Measurements from ENCODE around the gene AARSD1.
"Not testable (repeated sequence)": the region's sequence is repeated elsewhere in the genome, so short reads cannot be mapped to it uniquely, and the experiment has no call there.

AARSD1 gene

GRCh38 chr17:42982266-42982665 lies 18.0 kb upstream of the AARSD1 start:
- peaks cover 5% of the 10 kb centered on the region for H3K79me2 ChIP-seq (ENCODE audit: control insufficient read depth, insufficient read depth, low read length)
- no peak overlapping the region for H3K4me3 ChIP-seq (ENCODE audit: low read length)
- no peak overlapping the region for H4K8ac ChIP-seq (ENCODE audit: low read depth, low read length)

GRCh38 chr17:42980766-42981397 lies 16.6 kb upstream of the AARSD1 start:
- Histone ChIP-seq H3K23ac (ENCODE audit: low read length) (peak overlapping the region; percentile 24), H4K8ac (ENCODE audit: low read depth, low read length) (no peak overlapping the region), H2BK15ac (replicated peaks; ENCODE audit: low read depth) (no peak overlapping the region), H3K4ac (ENCODE audit: low read depth, low read length) (no peak overlapping the region), H2BK120ac (ENCODE audit: low read depth, low read length) (no peak overlapping the region), H3K27me3 (ENCODE audit: insufficient read depth, low read length, poor library complexity) (no peaks in the 10 kb centered on the region), H3K4me1 (ENCODE audit: control insufficient read depth, low read depth, low read length) (peaks cover 1% of the 10 kb centered on the region), H3K4me2 (ENCODE audit: low read length) (peak overlapping the region; percentile 14), H2BK5ac (ENCODE audit: low read length) (no peak overlapping the region), H3K36me3 (ENCODE audit: control insufficient read depth, insufficient read depth, low read length) (no peaks in the 10 kb centered on the region), H3K18ac (ENCODE audit: low read length) (peak overlapping the region; percentile 34), H2AK5ac (ENCODE audit: low read length) (no peak overlapping the region), H3K9ac (ENCODE audit: low read length) (peak overlapping the region; percentile 45), H3K56ac (ENCODE audit: low read length) (peak overlapping the region; percentile 91), H3K27ac (ENCODE audit: low read depth, low read length) (peak overlapping the region; percentile 80), H3K4me3 (ENCODE audit: low read length) (peak overlapping the region; percentile 9), H3K79me1 (ENCODE audit: low read length) (peaks cover 5% of the 10 kb centered on the region), H4K5ac (ENCODE audit: low read length) (no peak overlapping the region), H3K79me2 (ENCODE audit: control insufficient read depth, insufficient read depth, low read length) (peaks cover 5% of the 10 kb centered on the region)
- peak; percentile 82 for DNase-seq
- WGBS (ENCODE audit: extremely low coverage, insufficient coverage, low lambda C conversion rate): no CpG with 5 or more reads among the region's 67 CpGs

More at GRCh38 chr17:42982266-42982665, 18.0 kb upstream of the AARSD1 start:
- Histone ChIP-seq H2BK120ac (ENCODE audit: low read depth, low read length) (no peak overlapping the region), H3K27ac (ENCODE audit: low read depth, low read length) (no peak overlapping the region), H3K9ac (ENCODE audit: low read length) (no peak overlapping the region), H2BK5ac (ENCODE audit: low read length) (no peak overlapping the region), H2AK5ac (ENCODE audit: low read length) (no peak overlapping the region), H3K27me3 (ENCODE audit: insufficient read depth, low read length, poor library complexity) (no peaks in the 10 kb centered on the region), H3K4me1 (ENCODE audit: control insufficient read depth, low read depth, low read length) (peaks cover 1% of the 10 kb centered on the region), H3K79me1 (ENCODE audit: low read length) (peaks cover 5% of the 10 kb centered on the region), H3K56ac (ENCODE audit: low read length) (no peak overlapping the region), H3K18ac (ENCODE audit: low read length) (no peak overlapping the region), H4K5ac (ENCODE audit: low read length) (no peak overlapping the region), H3K4me2 (ENCODE audit: low read length) (no peak overlapping the region), H3K36me3 (ENCODE audit: control insufficient read depth, insufficient read depth, low read length) (peaks cover 1% of the 10 kb centered on the region), H2BK15ac (replicated peaks; ENCODE audit: low read depth) (no peak overlapping the region), H3K4ac (ENCODE audit: low read depth, low read length) (no peak overlapping the region), H3K23ac (ENCODE audit: low read length) (no peak overlapping the region)
- DNase-seq: no peak

DNA sequence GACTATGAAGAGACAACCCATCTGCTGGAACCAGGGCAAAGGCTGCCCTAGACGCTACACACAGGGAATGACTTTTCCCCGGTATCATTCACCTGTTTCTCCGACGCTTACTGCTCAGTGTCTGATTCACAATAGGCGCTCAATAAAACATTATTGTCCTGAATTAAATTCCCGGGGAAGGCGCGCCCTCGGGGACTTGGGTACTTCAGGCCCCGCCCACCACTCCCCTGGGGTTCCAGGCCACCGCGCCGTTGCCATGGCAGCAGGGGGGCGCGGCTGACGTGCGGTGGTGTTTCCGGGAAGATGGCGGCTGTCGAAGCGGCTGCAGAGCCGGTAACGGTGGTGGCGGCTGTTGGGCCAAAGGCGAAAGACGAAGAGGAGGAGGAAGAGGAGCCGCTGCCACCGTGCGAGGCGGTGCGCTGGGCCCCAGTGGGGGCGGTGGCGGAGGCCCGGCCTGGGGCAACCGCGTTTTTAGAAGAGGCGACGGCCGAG lies 16.1 kb upstream of the AARSD1 start, which contains the start of gene RUNDC1:
Gene RUNDC1, plus strand, starts transcription at position 292 of the 492 bp plus-strand sequence. Its CDS starts 12 bp downstream, at position 304.
- Histone ChIP-seq H3K79me1 (ENCODE audit: low read length) (peaks cover 5% of the 10 kb centered on the region), H2AK5ac (ENCODE audit: low read length) (no peak within 1 kb of the TSS), H3K18ac (ENCODE audit: low read length) (peak within 1 kb of the TSS; percentile 34), H3K4me2 (ENCODE audit: low read length) (peak within 1 kb of the TSS; percentile 100), H4K5ac (ENCODE audit: low read length) (no peak within 1 kb of the TSS), H3K36me3 (ENCODE audit: control insufficient read depth, insufficient read depth, low read length) (no peaks in the 10 kb centered on the region), H3K4ac (ENCODE audit: low read depth, low read length) (no peak within 1 kb of the TSS), H3K4me1 (ENCODE audit: control insufficient read depth, low read depth, low read length) (peaks cover 1% of the 10 kb centered on the region), H3K27me3 (ENCODE audit: insufficient read depth, low read length, poor library complexity) (no peaks in the 10 kb centered on the region), H2BK15ac (replicated peaks; ENCODE audit: low read depth) (no peak within 1 kb of the TSS), H2BK120ac (ENCODE audit: low read depth, low read length) (no peak within 1 kb of the TSS), H3K79me2 (ENCODE audit: control insufficient read depth, insufficient read depth, low read length) (peaks cover 5% of the 10 kb centered on the region), H3K23ac (ENCODE audit: low read length) (peak within 1 kb of the TSS; percentile 24), H4K8ac (ENCODE audit: low read depth, low read length) (no peak within 1 kb of the TSS), H3K27ac (ENCODE audit: low read depth, low read length) (peak within 1 kb of the TSS; percentile 82), H3K9ac (ENCODE audit: low read length) (peak within 1 kb of the TSS; percentile 90), H3K4me3 (ENCODE audit: low read length) (peak within 1 kb of the TSS; percentile 81), H2BK5ac (ENCODE audit: low read length) (peak within 1 kb of the TSS; percentile 61), H3K56ac (ENCODE audit: low read length) (peak within 1 kb of the TSS; percentile 98)
- WGBS (ENCODE audit: extremely low coverage, insufficient coverage, low lambda C conversion rate): no CpG with 5 or more reads among the region's 39 CpGs
- DNase-seq: peak; percentile 92

DNA sequence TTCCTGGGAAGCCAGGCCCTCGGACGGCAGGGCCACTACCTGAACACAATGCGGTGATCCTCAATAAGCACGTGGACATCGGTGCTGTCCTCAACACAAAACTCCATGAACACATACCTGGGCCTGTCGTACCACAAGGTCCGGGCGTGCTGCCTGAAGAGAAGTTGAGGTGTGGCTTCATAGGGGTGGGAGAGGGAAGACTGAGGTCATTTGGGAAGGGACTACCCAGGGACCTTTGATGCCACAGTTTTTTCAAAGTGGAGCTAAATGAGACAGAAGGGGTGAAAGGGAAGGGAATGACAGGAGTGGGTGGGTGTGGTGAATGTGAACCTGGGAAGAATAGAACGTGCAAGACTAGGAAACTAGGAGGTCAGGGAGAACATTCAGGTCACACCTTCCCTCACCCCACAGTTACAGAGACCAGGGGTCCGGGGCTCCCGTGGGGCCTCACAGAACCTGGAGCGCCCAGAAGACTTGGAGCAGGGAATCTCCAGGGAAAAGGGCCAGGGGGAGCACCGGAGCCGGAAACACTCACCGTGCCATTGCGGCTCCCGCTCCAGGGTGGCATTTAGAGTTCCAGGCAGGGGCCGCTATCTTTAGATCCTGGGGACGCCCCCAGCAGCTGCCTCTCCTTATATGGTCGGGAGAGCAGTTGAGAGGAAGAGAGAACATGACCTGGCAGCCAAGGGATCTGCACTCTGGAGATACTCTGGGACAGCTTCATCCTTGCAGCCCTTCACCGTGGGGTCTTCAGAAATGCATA lies 15.4 kb upstream of the AARSD1 start, which contains the start of gene PTGES3L:
Gene PTGES3L, minus strand, starts transcription at position 570 of the 763 bp plus-strand sequence. Its CDS starts 27 bp downstream, at position 543.
- Histone ChIP-seq H3K23ac (ENCODE audit: low read length) (peak within 1 kb of the TSS; percentile 24), H2BK120ac (ENCODE audit: low read depth, low read length) (no peak within 1 kb of the TSS), H2BK5ac (ENCODE audit: low read length) (peak within 1 kb of the TSS; percentile 61), H3K4ac (ENCODE audit: low read depth, low read length) (no peak within 1 kb of the TSS), H3K18ac (ENCODE audit: low read length) (peak within 1 kb of the TSS; percentile 34), H3K56ac (ENCODE audit: low read length) (peak within 1 kb of the TSS; percentile 98), H2BK15ac (replicated peaks; ENCODE audit: low read depth) (no peak within 1 kb of the TSS), H3K27ac (ENCODE audit: low read depth, low read length) (peak within 1 kb of the TSS; percentile 82), H2AK5ac (ENCODE audit: low read length) (no peak within 1 kb of the TSS), H3K4me3 (ENCODE audit: low read length) (peak within 1 kb of the TSS; percentile 81), H3K79me1 (ENCODE audit: low read length) (peaks cover 5% of the 10 kb centered on the region), H3K4me1 (ENCODE audit: control insufficient read depth, low read depth, low read length) (peaks cover 1% of the 10 kb centered on the region), H4K5ac (ENCODE audit: low read length) (no peak within 1 kb of the TSS), H3K27me3 (ENCODE audit: insufficient read depth, low read length, poor library complexity) (no peaks in the 10 kb centered on the region), H3K9ac (ENCODE audit: low read length) (peak within 1 kb of the TSS; percentile 90), H4K8ac (ENCODE audit: low read depth, low read length) (no peak within 1 kb of the TSS), H3K4me2 (ENCODE audit: low read length) (peak within 1 kb of the TSS; percentile 100), H3K79me2 (ENCODE audit: control insufficient read depth, insufficient read depth, low read length) (peaks cover 5% of the 10 kb centered on the region), H3K36me3 (ENCODE audit: control insufficient read depth, insufficient read depth, low read length) (no peaks in the 10 kb centered on the region)
- no CpG with 5 or more reads among the region's 21 CpGs for WGBS (ENCODE audit: extremely low coverage, insufficient coverage, low lambda C conversion rate)
- DNase-seq: peak; percentile 93

GRCh38 chr17:42975701-42976100 lies 11.4 kb upstream of the AARSD1 start:
- not testable (repeated sequence) for DNase-seq; H3K4me2 ChIP-seq (ENCODE audit: low read length); H3K27me3 ChIP-seq (ENCODE audit: insufficient read depth, low read length, poor library complexity); H3K79me2 ChIP-seq (ENCODE audit: control insufficient read depth, insufficient read depth, low read length); H3K4me1 ChIP-seq (ENCODE audit: control insufficient read depth, low read depth, low read length); H2BK5ac ChIP-seq (ENCODE audit: low read length); H3K4ac ChIP-seq (ENCODE audit: low read depth, low read length); H4K5ac ChIP-seq (ENCODE audit: low read length); H2BK15ac ChIP-seq (replicated peaks; ENCODE audit: low read depth); H2BK120ac ChIP-seq (ENCODE audit: low read depth, low read length); H3K27ac ChIP-seq (ENCODE audit: low read depth, low read length); H3K23ac ChIP-seq (ENCODE audit: low read length); H2AK5ac ChIP-seq (ENCODE audit: low read length); H3K79me1 ChIP-seq (ENCODE audit: low read length); H3K4me3 ChIP-seq (ENCODE audit: low read length); H3K36me3 ChIP-seq (ENCODE audit: control insufficient read depth, insufficient read depth, low read length); H3K9ac ChIP-seq (ENCODE audit: low read length); H3K18ac ChIP-seq (ENCODE audit: low read length); H3K56ac ChIP-seq (ENCODE audit: low read length); H4K8ac ChIP-seq (ENCODE audit: low read depth, low read length)
- no CpG with 5 or more reads among the region's 16 CpGs for WGBS (ENCODE audit: extremely low coverage, insufficient coverage, low lambda C conversion rate)

All from mesendoderm (in vitro differentiated cells).